Body of pancreas (tissue), 4 donors: ENCODE results near the gene ANKRA2.

ENCODE experiments used
- POLR2A ChIP-seq, 3 donors: fragments of 450-650 bp; IDR thresholded peaks; one replicate each; pipeline ENCODE4 v1.6.1; 2016; ENCODE audit warnings: antibody characterized with exemption in 3 of 3, mild to moderate bottlenecking in 2 of 3
- TF ChIP-seq, protein P1 (sequence below), 7 experiments: fragments of 450-650 bp in 4 of 7; fragments of 200-600 bp in 3 of 7; sonication (generic) in 3 of 7; IDR thresholded peaks; one replicate each; pipeline ENCODE4 v1.5.1; 2016 to 2019; ENCODE audit warnings: antibody characterized with exemption in 7 of 7

DNA sequence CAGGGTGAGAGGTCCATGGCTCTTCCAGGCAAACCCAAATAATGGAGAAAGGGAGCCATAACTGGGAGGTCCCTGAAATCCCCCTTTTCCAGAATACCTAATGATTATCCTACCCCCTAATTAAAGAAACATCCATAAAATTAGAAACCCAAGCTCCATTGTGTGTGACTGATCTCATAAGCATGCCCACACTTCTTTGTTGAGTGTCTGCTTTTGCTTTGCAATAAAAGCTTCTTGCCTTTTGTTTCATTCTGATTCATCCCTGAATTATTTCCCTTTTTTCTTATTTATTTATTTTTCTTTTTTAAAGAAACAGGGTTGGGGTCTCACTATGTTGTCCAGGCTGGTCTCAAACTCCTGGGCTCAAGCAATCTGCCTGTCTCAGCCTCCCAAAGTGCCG is 34.1 kb downstream of the ANKRA2 start:
- TF ChIP-seq, protein P1, sequence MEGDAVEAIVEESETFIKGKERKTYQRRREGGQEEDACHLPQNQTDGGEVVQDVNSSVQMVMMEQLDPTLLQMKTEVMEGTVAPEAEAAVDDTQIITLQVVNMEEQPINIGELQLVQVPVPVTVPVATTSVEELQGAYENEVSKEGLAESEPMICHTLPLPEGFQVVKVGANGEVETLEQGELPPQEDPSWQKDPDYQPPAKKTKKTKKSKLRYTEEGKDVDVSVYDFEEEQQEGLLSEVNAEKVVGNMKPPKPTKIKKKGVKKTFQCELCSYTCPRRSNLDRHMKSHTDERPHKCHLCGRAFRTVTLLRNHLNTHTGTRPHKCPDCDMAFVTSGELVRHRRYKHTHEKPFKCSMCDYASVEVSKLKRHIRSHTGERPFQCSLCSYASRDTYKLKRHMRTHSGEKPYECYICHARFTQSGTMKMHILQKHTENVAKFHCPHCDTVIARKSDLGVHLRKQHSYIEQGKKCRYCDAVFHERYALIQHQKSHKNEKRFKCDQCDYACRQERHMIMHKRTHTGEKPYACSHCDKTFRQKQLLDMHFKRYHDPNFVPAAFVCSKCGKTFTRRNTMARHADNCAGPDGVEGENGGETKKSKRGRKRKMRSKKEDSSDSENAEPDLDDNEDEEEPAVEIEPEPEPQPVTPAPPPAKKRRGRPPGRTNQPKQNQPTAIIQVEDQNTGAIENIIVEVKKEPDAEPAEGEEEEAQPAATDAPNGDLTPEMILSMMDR (IDR thresholded peaks at IDR 0.05) = no peak
- no peak for TF ChIP-seq POLR2A (IDR thresholded peaks at IDR 0.05)
